Measurements from ENCODE around the gene TSPAN4. TPM values are rescaled to one million over a fixed set of nuclear protein-coding genes. Genes with fewer than 3 reads are reported as not detected.

The TSPAN4 gene
- 207 and 222 TPM in 2 replicates for total RNA-seq

DNA sequence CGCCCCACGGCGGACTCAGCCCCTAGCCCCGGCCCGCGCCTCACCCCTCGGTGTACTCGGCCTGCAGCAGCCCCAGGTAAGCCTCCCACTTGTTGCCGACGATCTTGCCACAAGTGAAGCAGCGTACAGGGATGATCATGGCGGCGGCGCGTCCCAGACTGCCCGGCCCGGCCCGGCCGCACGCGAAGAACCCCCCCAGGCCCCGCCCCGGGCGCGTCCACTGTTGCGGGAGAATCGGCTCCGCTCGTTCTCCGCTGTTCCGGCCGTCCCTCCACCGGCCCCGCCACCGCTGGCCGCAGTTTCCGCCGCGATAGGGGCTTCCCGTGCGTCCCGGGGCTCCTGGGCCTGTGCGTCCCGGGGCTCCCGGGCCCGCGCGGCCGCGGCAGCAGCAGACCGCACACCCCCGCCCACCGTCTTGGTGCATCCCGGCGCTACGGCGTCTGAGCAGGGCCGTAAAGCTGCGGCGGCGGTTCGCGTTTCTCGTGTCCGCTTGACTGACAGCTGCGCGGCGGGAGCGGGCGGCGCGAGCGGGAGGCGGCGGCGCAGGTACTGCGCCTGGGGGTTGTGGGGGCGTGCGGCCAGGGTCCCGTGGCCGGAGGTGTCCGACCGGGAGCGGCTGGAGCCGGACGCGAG, at the start of gene TSPAN4, which contains the start of gene POLR2L:
Gene TSPAN4, plus strand, starts transcription at position 483 of the 633 bp plus-strand sequence. CDS start 7,453 bp downstream, outside the sequence.
Gene POLR2L, minus strand, starts transcription at position 160 of the 633 bp plus-strand sequence. Its CDS starts 21 bp downstream, at position 139.

DNA sequence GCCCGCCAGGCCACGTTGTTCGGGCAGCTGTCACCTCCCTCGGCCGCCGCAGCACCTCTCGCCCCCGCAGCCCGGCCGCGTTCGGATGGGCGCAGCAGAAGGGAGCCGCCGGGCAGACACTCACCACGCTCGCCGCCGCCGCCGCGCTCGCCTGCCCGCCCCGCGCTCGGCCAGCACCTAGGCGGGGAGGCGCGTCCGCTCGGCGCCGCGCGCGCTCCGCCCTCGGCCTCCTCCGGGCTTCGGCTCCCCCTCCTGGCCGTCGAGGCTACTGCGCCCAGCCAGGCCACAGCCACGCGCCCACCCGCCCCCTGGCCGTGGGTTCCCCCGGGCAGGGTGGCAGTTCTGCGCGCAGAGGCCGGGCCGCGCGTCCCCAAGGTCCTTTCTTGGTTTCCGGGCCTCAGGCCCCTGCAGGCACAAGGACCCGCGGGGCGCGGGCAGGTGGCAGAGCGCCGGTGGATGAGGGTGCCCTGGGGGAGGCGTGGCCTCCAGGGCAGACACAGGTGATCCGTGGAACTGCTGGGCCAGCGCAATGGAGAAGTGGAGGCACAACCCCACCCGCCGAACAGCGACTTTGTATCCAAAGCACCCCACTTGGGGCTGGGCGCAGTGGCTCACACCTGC, 44.4 kb upstream of the TSPAN4 start, which contains the start of gene SLC25A22:
Gene SLC25A22, minus strand, starts transcription at position 189 of the 621 bp plus-strand sequence. CDS start 3,275 bp downstream, outside the sequence.

GRCh38 chr11:809287-810039, 33.2 kb upstream of the TSPAN4 start, which contains the start of gene RPLP2:
Gene RPLP2 (plus strand): TSS chr11:809967. CDS start chr11:810235, 268 bp downstream.

DNA sequence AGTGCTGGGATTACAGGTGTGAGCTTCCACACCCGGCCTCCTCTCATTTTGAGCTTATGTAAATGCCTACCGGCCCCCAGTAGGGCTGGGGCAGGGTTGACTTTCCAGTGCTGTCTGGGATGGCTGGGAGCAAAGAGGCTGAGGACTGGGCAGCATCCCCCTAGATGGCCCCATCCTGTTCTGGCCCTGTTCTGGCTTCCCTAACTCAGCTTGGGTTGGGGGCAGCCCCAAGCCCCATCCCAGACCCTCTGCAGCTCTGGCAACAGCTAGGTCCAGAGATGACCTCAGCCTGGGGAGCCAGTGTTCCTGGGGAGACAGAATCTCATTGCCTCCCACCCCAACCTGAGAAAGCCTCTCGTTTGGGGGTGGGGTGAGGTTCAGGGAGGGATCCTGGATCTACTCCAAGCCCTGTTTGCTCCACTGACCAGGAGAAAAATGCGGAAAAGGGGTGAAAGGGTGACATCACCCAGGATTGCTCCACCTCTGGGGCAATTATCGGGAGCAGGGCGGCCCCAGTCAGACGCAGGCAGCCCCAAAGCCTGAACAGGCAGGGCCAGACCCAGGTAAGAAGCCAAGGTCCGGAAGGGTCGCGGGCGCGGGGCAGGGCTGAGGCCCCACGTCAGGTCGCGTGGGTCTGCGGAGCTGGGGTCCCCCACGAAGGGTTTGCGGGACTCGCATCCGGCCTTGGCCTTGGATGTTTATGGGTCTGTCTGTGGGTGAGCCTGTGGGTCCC, 24.1 kb upstream of the TSPAN4 start, which contains the start of gene PNPLA2:
Gene PNPLA2, plus strand, starts transcription at position 519 of the 733 bp plus-strand sequence. CDS start 805 bp downstream, outside the sequence.

DNA sequence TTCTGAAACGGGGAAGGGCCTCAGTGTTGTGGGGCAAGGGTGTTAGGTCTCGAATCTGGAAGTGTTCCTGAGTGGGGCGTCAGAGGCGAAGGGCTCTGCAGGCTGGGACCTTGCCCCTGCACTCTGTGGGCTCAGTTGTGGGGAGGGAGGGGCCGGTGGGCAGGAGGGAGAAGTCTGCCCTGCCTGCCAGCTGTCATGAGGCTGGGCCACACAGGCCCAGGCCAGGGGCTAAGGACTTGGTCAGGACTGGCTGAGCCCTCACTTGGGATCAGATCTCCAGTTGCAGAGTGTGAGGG, 14.8 kb upstream of the TSPAN4 start, which contains the start of gene CRACR2B:
Gene CRACR2B, plus strand, starts transcription at position 23 of the 296 bp plus-strand sequence. CDS start 689 bp downstream, outside the sequence.

DNA sequence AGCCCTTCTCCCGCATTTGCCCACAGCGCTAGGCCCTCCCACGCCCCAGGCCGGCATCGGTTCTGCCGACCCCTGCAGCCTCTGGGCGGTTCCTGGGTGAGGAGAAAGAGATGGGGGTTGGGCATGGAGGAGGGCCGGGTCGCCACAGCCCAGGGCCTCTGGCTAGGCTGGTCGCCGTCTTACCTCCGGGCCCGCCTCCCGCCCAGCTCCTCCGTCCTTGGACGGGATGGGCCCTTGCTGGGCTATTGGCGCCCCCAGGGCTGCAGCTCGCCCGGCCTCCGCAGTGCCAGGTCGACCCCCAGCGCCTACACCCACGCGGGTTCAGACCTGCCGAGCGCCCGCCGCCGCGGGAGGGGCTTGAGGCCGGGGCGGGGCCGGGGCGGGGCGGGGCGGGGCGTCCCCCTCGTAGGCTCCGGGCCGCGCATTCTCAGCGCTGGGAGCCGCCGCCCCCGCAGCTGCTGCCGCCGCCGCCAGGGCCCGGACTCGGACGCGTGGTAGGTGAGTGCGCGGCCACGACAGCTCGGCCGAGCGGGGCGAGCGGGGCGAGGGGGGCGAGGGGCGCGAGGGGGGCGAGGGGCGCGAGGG, 10.0 kb upstream of the TSPAN4 start, which contains the start of gene CD151:
Gene CD151, plus strand, starts transcription at position 424 of the 585 bp plus-strand sequence. CDS start 3,118 bp downstream, outside the sequence.

GRCh38 chr11:910589-911030, 68.0 kb downstream of the TSPAN4 start, which contains the start of gene CHID1:
Gene CHID1 (minus strand): TSS chr11:910810. CDS start chr11:904816, 5,994 bp downstream.

Other genes with a start within 250 kb of the TSPAN4 start
- gene IRF7, start 226.9 kb upstream of the TSPAN4 start, total RNA-seq: 11.3 and 14.7 TPM in 2 replicates
- not detected in 2 replicates for gene CDHR5, start 217.9 kb upstream of the TSPAN4 start, total RNA-seq
- not detected in 2 replicates for gene SCT, start 215.7 kb upstream of the TSPAN4 start, total RNA-seq
- not detected in 2 replicates for gene DRD4, start 205.6 kb upstream of the TSPAN4 start, total RNA-seq
- gene DEAF1, start 147.6 kb upstream of the TSPAN4 start, total RNA-seq: 20.6 and 23.9 TPM in 2 replicates
- gene TMEM80, start 147.0 kb upstream of the TSPAN4 start, total RNA-seq: 20.3 and 34.6 TPM in 2 replicates
- gene EPS8L2, start 136.6 kb upstream of the TSPAN4 start, total RNA-seq: 11.7 and 15.0 TPM in 2 replicates
- gene TALDO1, start 95.4 kb upstream of the TSPAN4 start, total RNA-seq: 184 and 216 TPM in 2 replicates
- gene GATD1, start 65.4 kb upstream of the TSPAN4 start, total RNA-seq: 15.9 and 16.6 TPM in 2 replicates
- gene CEND1, start 52.8 kb upstream of the TSPAN4 start, total RNA-seq: 0.49 and 0.94 TPM in 2 replicates
- gene SLC25A22, start 44.6 kb upstream of the TSPAN4 start, total RNA-seq: 15.4 and 34.4 TPM in 2 replicates
- 6.1 and 9.3 TPM in 2 replicates for gene PIDD1, start 37.6 kb upstream of the TSPAN4 start, total RNA-seq
- gene RPLP2, start 32.9 kb upstream of the TSPAN4 start, total RNA-seq: 563 and 660 TPM in 2 replicates
- gene PNPLA2, start 23.9 kb upstream of the TSPAN4 start, total RNA-seq: 51.4 and 52.8 TPM in 2 replicates
- gene CRACR2B, start 14.9 kb upstream of the TSPAN4 start, total RNA-seq: 1.1 and 1.7 TPM in 2 replicates
- 286 and 398 TPM in 2 replicates for gene CD151, start 9.9 kb upstream of the TSPAN4 start, total RNA-seq
- gene POLR2L, start 323 bp upstream of the TSPAN4 start, total RNA-seq: 77.8 and 107 TPM in 2 replicates
- gene CHID1, start 68.0 kb downstream of the TSPAN4 start, total RNA-seq: 110 and 127 TPM in 2 replicates
- 37.3 and 40.8 TPM in 2 replicates for gene AP2A2, start 83.0 kb downstream of the TSPAN4 start, total RNA-seq
- not detected in 2 replicates for gene MUC6, start 193.9 kb downstream of the TSPAN4 start, total RNA-seq
- not detected in 2 replicates for gene MUC2, start 232.0 kb downstream of the TSPAN4 start, total RNA-seq

All from cardiac ventricle fibroblast (primary cell).